Liver (tissue), 9 donors: ENCODE results near the gene BIN2. TPM values are rescaled to one million over a fixed set of nuclear protein-coding genes. Genes with fewer than 3 reads are reported as not detected.
A peak's percentile ranks its signal among the peaks of the same experiment; 100 is the strongest.

Experiments used
- DNase-seq: peaks from one replicate; pipeline ENCODE4 v3.0.0-alpha.2; 2017; ENCODE audit warnings: low spot score
- H3K27ac ChIP-seq, 2 donors: one replicate each; pipeline ENCODE4 v1.7.0; 2013; ENCODE audit warnings: inconsistent platforms in 2 of 2, low read length in 2 of 2, control low read depth in 1 of 2, low read depth in 1 of 2, mild to moderate bottlenecking in 1 of 2
- H3K27me3 ChIP-seq, 4 donors: one replicate each; pipeline versions ENCODE4 v1.6.1 to v1.7.0; 2013; ENCODE audit warnings: low read length in 3 of 4, inconsistent platforms in 1 of 4, mild to moderate bottlenecking in 1 of 4, moderate library complexity in 1 of 4; ENCODE audit not compliant: control insufficient read depth in 4 of 4, insufficient read depth in 4 of 4
- H3K36me3 ChIP-seq, 4 donors: one replicate each; pipeline versions ENCODE4 v1.6.1 to v1.7.0; 2013; ENCODE audit warnings: low read length in 3 of 4, mild to moderate bottlenecking in 3 of 4, low read depth in 1 of 4, moderate library complexity in 1 of 4; ENCODE audit not compliant: control insufficient read depth in 4 of 4, insufficient read depth in 3 of 4
- H3K4me1 ChIP-seq, 4 donors: one replicate each; pipeline versions ENCODE4 v1.6.1 to v1.7.0; 2013; ENCODE audit warnings: low read length in 3 of 4, mild to moderate bottlenecking in 3 of 4, moderate library complexity in 1 of 4; ENCODE audit not compliant: control insufficient read depth in 4 of 4, insufficient read depth in 4 of 4
- H3K4me3 ChIP-seq, 3 donors: one replicate each; pipeline versions ENCODE4 v1.6.1 to v1.7.0; 2013; ENCODE audit warnings: low read length in 3 of 3, control low read depth in 1 of 3, low read depth in 1 of 3, mild to moderate bottlenecking in 1 of 3
- H3K9ac ChIP-seq, 2 donors: one replicate each; pipeline ENCODE4 v1.7.0; 2013; ENCODE audit warnings: low read length in 2 of 2, mild to moderate bottlenecking in 2 of 2, moderate library complexity in 2 of 2, control low read depth in 1 of 2, low read depth in 1 of 2
- H3K9me3 ChIP-seq, 4 donors: one replicate each; pipeline versions ENCODE4 v1.6.1 to v1.7.0; 2013; ENCODE audit warnings: low read length in 3 of 4; ENCODE audit not compliant: control insufficient read depth in 4 of 4
- ATF3 ChIP-seq: IDR thresholded peaks from 2 replicates; pipeline ENCODE4 v1.6.1; 2016; ENCODE audit warnings: antibody characterized with exemption
- CTCF ChIP-seq: fragments of 150-350 bp; IDR thresholded peaks from 2 replicates; pipeline ENCODE4 v1.5.1; 2017; ENCODE audit warnings: improper control_type of control experiment, low read depth, low read length; ENCODE audit not compliant: missing input control
- EGR1 ChIP-seq, 2 donors: IDR thresholded peaks; 2 replicates each; pipeline ENCODE4 v1.6.1; 2016 to 2018; ENCODE audit warnings: antibody characterized with exemption in 2 of 2, low read depth in 2 of 2
- FOXA1 ChIP-seq: IDR thresholded peaks from 2 replicates; pipeline ENCODE4 v1.6.1; 2016; ENCODE audit warnings: antibody characterized with exemption
- FOXA2 ChIP-seq: IDR thresholded peaks from 2 replicates; pipeline ENCODE4 v1.6.1; 2016; ENCODE audit warnings: antibody characterized with exemption
- GABPA ChIP-seq, 2 donors: IDR thresholded peaks in 1 of 2; conservative IDR thresholded peaks in 1 of 2; 2 replicates each; pipeline ENCODE4 v1.6.1; 2016; ENCODE audit warnings: antibody characterized with exemption in 2 of 2, mild to moderate bottlenecking in 1 of 2, moderate library complexity in 1 of 2
- HNF4A ChIP-seq, 2 donors: conservative IDR thresholded peaks; 2 replicates each; pipeline ENCODE4 v1.6.1; 2016; ENCODE audit warnings: antibody characterized with exemption in 2 of 2, mild to moderate bottlenecking in 2 of 2
- HNF4G ChIP-seq: IDR thresholded peaks from 2 replicates; pipeline ENCODE4 v1.6.1; 2016; ENCODE audit warnings: antibody characterized with exemption
- JUND ChIP-seq, 2 donors: IDR thresholded peaks; 2 replicates each; pipeline ENCODE4 v1.6.1; 2016; ENCODE audit warnings: antibody characterized with exemption in 2 of 2
- MAX ChIP-seq: IDR thresholded peaks from 2 replicates; pipeline ENCODE4 v1.6.1; 2016; ENCODE audit warnings: antibody characterized with exemption
- NR2F2 ChIP-seq: IDR thresholded peaks from 2 replicates; pipeline ENCODE4 v1.6.1; 2016; ENCODE audit warnings: antibody characterized with exemption
- RAD21 ChIP-seq, 2 donors: IDR thresholded peaks; 2 replicates each; pipeline ENCODE4 v1.6.1; 2016; ENCODE audit warnings: antibody characterized with exemption in 2 of 2, mild to moderate bottlenecking in 2 of 2
- REST ChIP-seq: IDR thresholded peaks from 2 replicates; pipeline ENCODE4 v1.6.1; 2016; ENCODE audit warnings: antibody characterized with exemption, mild to moderate bottlenecking
- RXRA ChIP-seq, 2 donors: IDR thresholded peaks; 2 replicates each; pipeline ENCODE4 v1.6.1; 2017 to 2018; ENCODE audit warnings: antibody characterized with exemption in 2 of 2, mild to moderate bottlenecking in 1 of 2
- SP1 ChIP-seq: IDR thresholded peaks from 2 replicates; pipeline ENCODE4 v1.6.1; 2018; ENCODE audit warnings: antibody characterized with exemption, mild to moderate bottlenecking
- TAF1 ChIP-seq: conservative IDR thresholded peaks from 2 replicates; pipeline ENCODE4 v1.6.1; 2016; ENCODE audit warnings: antibody characterized with exemption, mild to moderate bottlenecking
- YY1 ChIP-seq: IDR thresholded peaks from 2 replicates; pipeline ENCODE4 v1.6.1; 2016; ENCODE audit warnings: antibody characterized with exemption, mild to moderate bottlenecking
- ZBTB33 ChIP-seq: IDR thresholded peaks from 2 replicates; pipeline ENCODE4 v1.6.1; 2016; ENCODE audit warnings: antibody characterized with exemption
- WGBS: extraction: QIAGEN DNeasy Blood & Tissue Kit; methylation state at CpG from one replicate; pipeline ENCODE4 v1.1.7; 2013; 5-methylcytosine and 5-hydroxymethylcytosine counted together
- polyA plus RNA-seq, 2 donors: library from polyadenylated mRNA; stranded (reverse) in 1 of 2; unstranded in 1 of 2; fragments of 200-250 nt in 1 of 2; fragments of >200 nt in 1 of 2; fragmentation: Nextera tagmentation in 1 of 2; extraction: Ambion mirVana in 1 of 2; gene quantifications; one replicate each; pipeline versions ENCODE4 v1.2.1 to v1.2.3, GENCODE V29; 2013 to 2015
- total RNA-seq, 2 donors: library from RNA; depleted of rRNA; stranded (reverse); fragments of >200 nt; gene quantifications; one replicate each; pipeline ENCODE4 v1.2.3, GENCODE V29; 2014
- donor health status: healthy.
- donor health status: healthy.
- donor health status: healthy.
- donor health status: healthy.
- donor health status: healthy.

Gene BIN2
- total and polyA plus RNA-seq, 4 donors, result 1.9 to 10.2 (median 4.4) TPM

- H3K9ac ChIP-seq, result no peak overlapping the region
- H3K9me3 ChIP-seq, result no peaks in the 10 kb centered on the region
- WGBS, result 92% methylated on average over 10 of the region's 10 CpGs
- peaks cover 0 to 6% (median 2%) of the 10 kb centered on the region in 4 donors for H3K4me1 ChIP-seq
- no peaks in the 10 kb centered on the region for H3K27me3 ChIP-seq
- H3K36me3 ChIP-seq, result no peaks in the 10 kb centered on the region
- DNase-seq, result no peak
- TF ChIP-seq FOXA2 (no peak), NR2F2 (no peak), REST (no peak), HNF4G (no peak), JUND (IDR thresholded peaks at IDR 0.05) (no peak), SP1 (no peak), ZBTB33 (no peak), TAF1 (no peak), RAD21 (IDR thresholded peaks at IDR 0.05) (no peak), MAX (no peak), HNF4A (conservative IDR thresholded peaks at IDR 0.05) (no peak), YY1 (no peak)
- no peak overlapping the region for H3K27ac ChIP-seq
- no peak overlapping the region for H3K4me3 ChIP-seq
Observed at GRCh38 chr12:51342416-51342815, 18.4 kb upstream of the BIN2 start.

DNA sequence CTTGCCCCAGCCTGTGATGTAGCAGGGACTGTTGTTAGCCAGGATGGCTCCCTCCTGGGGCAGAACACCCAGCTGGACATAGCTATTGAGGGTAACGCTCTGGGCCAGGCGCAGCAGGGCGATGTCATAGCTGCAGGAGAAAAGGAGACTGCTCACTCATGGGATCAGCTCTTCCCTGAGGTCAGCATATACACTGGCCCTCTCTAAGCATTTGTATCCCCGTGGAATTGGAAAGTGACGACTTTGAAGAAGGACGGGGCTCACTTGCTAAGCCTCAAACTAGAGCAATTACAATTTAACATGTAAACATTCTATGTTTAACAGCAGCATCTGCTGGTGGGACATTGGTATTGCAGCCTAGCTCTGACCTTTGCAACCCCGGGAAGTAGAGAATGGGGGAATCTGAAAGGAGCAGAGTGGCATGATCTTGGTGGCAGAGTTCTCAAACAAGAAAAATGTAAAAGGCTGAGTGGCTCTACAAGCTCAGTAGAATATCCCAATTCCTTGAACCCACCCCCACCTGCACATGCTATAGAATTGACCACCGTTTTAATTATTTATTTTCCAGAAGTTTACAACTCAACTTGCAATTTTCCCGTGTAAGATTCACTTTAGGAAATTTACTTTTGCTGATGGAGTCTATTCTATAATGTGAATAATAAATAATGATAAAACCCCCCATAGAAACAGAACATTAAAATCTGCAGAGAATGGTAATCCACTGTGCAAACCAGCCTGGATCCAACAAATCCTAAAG lies 17.5 kb upstream of the BIN2 start:
- 25% methylated on average over 9 of the region's 9 CpGs for WGBS
- Histone ChIP-seq H3K4me1 (peaks cover 0 to 6% (median 2%) of the 10 kb centered on the region in 4 donors), H3K4me3 (peak overlapping the region; percentile 9 to 47 (median 32)), H3K9ac (peak overlapping the region; percentile 24 to 72), H3K36me3 (no peaks in the 10 kb centered on the region), H3K27me3 (no peaks in the 10 kb centered on the region), H3K27ac (no peak overlapping the region), H3K9me3 (no peaks in the 10 kb centered on the region)
- DNase-seq, result peak; percentile 65
- peak; percentile 97 for TF ChIP-seq CTCF
- TF ChIP-seq SP1, result peak; percentile 16
- TF ChIP-seq ATF3, result no peak
- no peak for TF ChIP-seq GABPA (IDR thresholded peaks at IDR 0.05 in 1 of 2, conservative IDR thresholded peaks at IDR 0.05 in 1 of 2)
- peak; percentile 97 for TF ChIP-seq RAD21 (IDR thresholded peaks at IDR 0.05)
- TF ChIP-seq MAX, result no peak
- no peak for TF ChIP-seq FOXA1
- no peak for TF ChIP-seq EGR1 (IDR thresholded peaks at IDR 0.05; ENCODE audit: low read depth in 2 of 2)
- TF ChIP-seq TAF1, result no peak
- no peak for TF ChIP-seq YY1
- TF ChIP-seq HNF4G, result no peak
- peak; percentile 95 for TF ChIP-seq NR2F2
- TF ChIP-seq HNF4A (conservative IDR thresholded peaks at IDR 0.05), result peak in 1 of 2 donors; percentile 45
- peak; percentile 38 to 48 for TF ChIP-seq RXRA (IDR thresholded peaks at IDR 0.05)
- no peak for TF ChIP-seq ZBTB33
- no peak for TF ChIP-seq FOXA2
- no peak for TF ChIP-seq JUND (IDR thresholded peaks at IDR 0.05)
